ENCODE results near the gene BPIFB1.

BPIFB1 gene

GRCh38 chr20:33273117-33273851 is 9.7 kb upstream of the BPIFB1 start:
- no peak for DNase-seq

- no peak for DNase-seq
Observed at GRCh38 chr20:33275215-33275614, 7.8 kb upstream of the BPIFB1 start.

- no peak for DNase-seq
Observed at GRCh38 chr20:33275871-33276270, 7.1 kb upstream of the BPIFB1 start.

GRCh38 chr20:33276303-33277113 is 6.5 kb upstream of the BPIFB1 start:
- DNase-seq = no peak

GRCh38 chr20:33277471-33278441 is 5.3 kb upstream of the BPIFB1 start:
- DNase-seq = peak; percentile 29

- no peak for DNase-seq
Observed at GRCh38 chr20:33278700-33279099, 4.3 kb upstream of the BPIFB1 start.

- no peak for DNase-seq
Observed at GRCh38 chr20:33279261-33279910, 3.6 kb upstream of the BPIFB1 start.

GRCh38 chr20:33280000-33280680 is 2.9 kb upstream of the BPIFB1 start:
- no peak for DNase-seq

- no peak for DNase-seq
Observed at GRCh38 chr20:33280775-33281174, 2.2 kb upstream of the BPIFB1 start.

- no peak for DNase-seq
Observed at GRCh38 chr20:33281550-33282146, 1.4 kb upstream of the BPIFB1 start.

- no peak for DNase-seq
Observed at GRCh38 chr20:33282196-33282934, 649 bp upstream of the BPIFB1 start.

GRCh38 chr20:33284284-33284683 is 1.3 kb downstream of the BPIFB1 start:
- no peak for DNase-seq

- no peak for DNase-seq
Observed at GRCh38 chr20:33284937-33285336, 1.9 kb downstream of the BPIFB1 start.

GRCh38 chr20:33285861-33286495 is 3.0 kb downstream of the BPIFB1 start:
- no peak for DNase-seq

- DNase-seq = no peak
Observed at GRCh38 chr20:33287884-33288283, 4.9 kb downstream of the BPIFB1 start.

- DNase-seq = no peak
Observed at GRCh38 chr20:33290852-33291251, 7.8 kb downstream of the BPIFB1 start.

- DNase-seq = no peak
Observed at GRCh38 chr20:33291416-33291815, 8.4 kb downstream of the BPIFB1 start.

- peak; percentile 19 for DNase-seq
Observed at GRCh38 chr20:33291830-33292355, 8.9 kb downstream of the BPIFB1 start.

- DNase-seq = no peak
Observed at GRCh38 chr20:33296206-33296605, 13.2 kb downstream of the BPIFB1 start.

- peak; percentile 25 for DNase-seq
Observed at GRCh38 chr20:33298391-33298790, 15.4 kb downstream of the BPIFB1 start.

Data from NCI-H526 treated with DMSO at 0.1 percent for 48 hours (cell line).